HG02623 (cell line): ENCODE results near the gene LRRFIP1.
"Not testable (repeated sequence)": the region's sequence is repeated elsewhere in the genome, so short reads cannot be mapped to it uniquely, and the experiment has no call there.

Experiments
- ATAC-seq: cut with Tn5 transposase; IDR thresholded peaks from one replicate; pipeline ENCODE4 v1.9.1; 2021; ENCODE audit warnings: moderate library complexity; ENCODE audit not compliant: unreplicated experiment

Gene LRRFIP1

GRCh38 chr2:237765122-237765521 lies 137.7 kb downstream of the LRRFIP1 start:
- not testable (repeated sequence) for ATAC-seq

GRCh38 chr2:237765875-237766274 lies 138.5 kb downstream of the LRRFIP1 start:
- no peak for ATAC-seq

GRCh38 chr2:237766340-237766739 lies 139.0 kb downstream of the LRRFIP1 start:
- no peak for ATAC-seq

- ATAC-seq: no peak
These were observed 145.1 kb downstream of the LRRFIP1 start for GRCh38 chr2:237772513-237772912.

- no peak for ATAC-seq
These were observed 146.4 kb downstream of the LRRFIP1 start for GRCh38 chr2:237773826-237774225.

- no peak for ATAC-seq
These were observed 147.6 kb downstream of the LRRFIP1 start for GRCh38 chr2:237774811-237775553.

GRCh38 chr2:237779521-237779920 lies 152.1 kb downstream of the LRRFIP1 start:
- no peak for ATAC-seq

- ATAC-seq: no peak
These were observed 154.8 kb downstream of the LRRFIP1 start for GRCh38 chr2:237782181-237782580.

GRCh38 chr2:237783678-237784077 lies 156.3 kb downstream of the LRRFIP1 start:
- not testable (repeated sequence) for ATAC-seq

GRCh38 chr2:237786936-237787335 lies 159.5 kb downstream of the LRRFIP1 start:
- no peak for ATAC-seq

- ATAC-seq: no peak
These were observed 163.0 kb downstream of the LRRFIP1 start for GRCh38 chr2:237790353-237790752.

- no peak for ATAC-seq
These were observed 164.8 kb downstream of the LRRFIP1 start for GRCh38 chr2:237791977-237792727.

GRCh38 chr2:237797253-237797652 lies 169.9 kb downstream of the LRRFIP1 start:
- no peak for ATAC-seq

GRCh38 chr2:237798236-237799059 lies 171.1 kb downstream of the LRRFIP1 start, which contains the start of gene RBM44:
Gene RBM44 (plus strand): TSS chr2:237798779. CDS start chr2:237813610, 14,831 bp downstream.
- ATAC-seq: no peak

GRCh38 chr2:237799060-237799428 lies 171.7 kb downstream of the LRRFIP1 start:
- ATAC-seq: no peak

GRCh38 chr2:237801466-237801865 lies 174.1 kb downstream of the LRRFIP1 start:
- no peak for ATAC-seq

GRCh38 chr2:237806334-237806733 lies 178.9 kb downstream of the LRRFIP1 start:
- no peak for ATAC-seq

GRCh38 chr2:237815637-237816036 lies 188.2 kb downstream of the LRRFIP1 start:
- ATAC-seq: no peak

GRCh38 chr2:237816531-237816930 lies 189.1 kb downstream of the LRRFIP1 start:
- no peak for ATAC-seq

GRCh38 chr2:237818066-237818473 lies 190.7 kb downstream of the LRRFIP1 start:
- ATAC-seq: no peak

GRCh38 chr2:237819231-237819630 lies 191.8 kb downstream of the LRRFIP1 start:
- no peak for ATAC-seq
